HG03571 (cell line): ENCODE measurements around the gene GPR32.
"Not testable (repeated sequence)": the region's sequence is repeated elsewhere in the genome, so short reads cannot be mapped to it uniquely, and the experiment has no call there.

Experiments used
- ATAC-seq: cut with Tn5 transposase; IDR thresholded peaks from one replicate; pipeline ENCODE4 v1.9.1; 2021; ENCODE audit not compliant: unreplicated experiment

GPR32 gene

GRCh38 chr19:50779504-50780457 is 9.5 kb downstream of the GPR32 start:
- no peak for ATAC-seq

GRCh38 chr19:50780753-50781435 is 10.6 kb downstream of the GPR32 start:
- ATAC-seq = no peak

GRCh38 chr19:50783848-50784152 is 13.5 kb downstream of the GPR32 start:
- ATAC-seq = not testable (repeated sequence)

GRCh38 chr19:50784710-50785109 is 14.4 kb downstream of the GPR32 start:
- no peak for ATAC-seq

- no peak for ATAC-seq
These were observed 15.1 kb downstream of the GPR32 start for GRCh38 chr19:50785329-50785728.

- ATAC-seq = no peak
These were observed 20.1 kb downstream of the GPR32 start, which contains the start of gene ACP4 for GRCh38 chr19:50790396-50790795. Gene ACP4 (plus strand): TSS chr19:50790415. CDS start chr19:50790415, 0 bp downstream.

GRCh38 chr19:50790922-50791467 is 20.7 kb downstream of the GPR32 start:
- no peak for ATAC-seq

- ATAC-seq = no peak
These were observed 21.5 kb downstream of the GPR32 start for GRCh38 chr19:50791594-50792271.

GRCh38 chr19:50792272-50793250 is 22.3 kb downstream of the GPR32 start:
- ATAC-seq = no peak

- no peak for ATAC-seq
These were observed 23.3 kb downstream of the GPR32 start for GRCh38 chr19:50793558-50794065.

- no peak for ATAC-seq
These were observed 24.0 kb downstream of the GPR32 start for GRCh38 chr19:50794074-50794875.

- ATAC-seq = no peak
These were observed 24.8 kb downstream of the GPR32 start for GRCh38 chr19:50794876-50795663.

- ATAC-seq = no peak
These were observed 25.4 kb downstream of the GPR32 start for GRCh38 chr19:50795664-50796073.

GRCh38 chr19:50796128-50796633 is 25.9 kb downstream of the GPR32 start:
- ATAC-seq = no peak

GRCh38 chr19:50796634-50797428 is 26.6 kb downstream of the GPR32 start:
- ATAC-seq = no peak

- no peak for ATAC-seq
These were observed 27.1 kb downstream of the GPR32 start for GRCh38 chr19:50797429-50797780.
